A673 (cell line): ENCODE results near the gene PPP2R5C. TPM values are rescaled to one million over a fixed set of nuclear protein-coding genes. Genes with fewer than 3 reads are reported as not detected.

Source experiments
- BruUV-seq: library from RNA; stranded (reverse); fragments of 400-500 nt; replicated peaks from 2 replicates; lab custom pipeline; 2021; lab: Mats Ljungman, UMichigan
- CTCF ChIA-PET: fragments of 300-600 bp; sonication (Branson Sonifier 250); formaldehyde crosslinking; loops from one replicate; lab custom pipeline; 2022; ENCODE audit warnings: antibody characterized with exemption; lab: Charles Lee
- POLR2A ChIA-PET: fragments of 300-600 bp; sonication (Branson Sonifier 250); formaldehyde crosslinking; loops from one replicate; lab custom pipeline; 2022; ENCODE audit warnings: antibody characterized with exemption; ENCODE audit not compliant: low non-redundant PET; lab: Charles Lee
- DNase-seq: peaks from one replicate; pipeline ENCODE4 v3.0.0-alpha.2; 2015; ENCODE audit warnings: low spot score
- H3K27ac ChIP-seq: fragments of 200-600 bp; sonication (generic); 2 replicates; pipeline ENCODE4 v1.5.1; 2016; ENCODE audit warnings: mixed run types, low read depth, mild to moderate bottlenecking, mixed read lengths, antibody characterized with exemption, low read length; ENCODE audit not compliant: poor library complexity, severe bottlenecking
- H3K27me3 ChIP-seq: fragments of 200-600 bp; sonication (generic); replicated peaks from 2 replicates; pipeline ENCODE4 v1.6.1; 2017; ENCODE audit warnings: mixed run types, low read depth, mild to moderate bottlenecking, mixed read lengths, antibody characterized with exemption, low read length; ENCODE audit not compliant: insufficient read depth, poor library complexity
- H3K36me3 ChIP-seq: fragments of 200-600 bp; sonication (generic); 2 replicates; pipeline ENCODE4 v1.6.1; 2016; ENCODE audit warnings: mixed run types, mild to moderate bottlenecking, mixed read lengths, antibody characterized with exemption, low read length; ENCODE audit not compliant: insufficient read depth, poor library complexity, severe bottlenecking
- H3K4me1 ChIP-seq: fragments of 200-600 bp; sonication (generic); 2 replicates; pipeline ENCODE4 v1.6.1; 2017; ENCODE audit warnings: mixed run types, mild to moderate bottlenecking, mixed read lengths, antibody characterized with exemption, low read length; ENCODE audit not compliant: insufficient read depth, poor library complexity, severe bottlenecking
- H3K4me3 ChIP-seq: fragments of 200-600 bp; sonication (generic); 2 replicates; pipeline ENCODE4 v1.5.1; 2016; ENCODE audit warnings: low read depth, mixed run types, mild to moderate bottlenecking, mixed read lengths, low read length; ENCODE audit not compliant: poor library complexity, severe bottlenecking
- H3K9me3 ChIP-seq: fragments of 200-600 bp; sonication (generic); 2 replicates; pipeline ENCODE4 v1.6.1; 2016; ENCODE audit warnings: mixed run types, low read depth, mild to moderate bottlenecking, mixed read lengths, antibody characterized with exemption, low read length; ENCODE audit not compliant: poor library complexity, severe bottlenecking
- EZH2 ChIP-seq: fragments of 200-600 bp; sonication (generic); IDR thresholded peaks from 2 replicates; pipeline ENCODE4 v1.6.1; 2017; ENCODE audit warnings: borderline replicate concordance, low read depth, mild to moderate bottlenecking, mixed read lengths, antibody characterized with exemption, low read length; ENCODE audit not compliant: poor library complexity, severe bottlenecking
- intact Hi-C: fragments of 100-400 bp; cut with micrococcal nuclease; formaldehyde crosslinking; loops from one replicate; pipeline ENCODE4 v1.10.0; 2022; ENCODE audit not compliant: unreplicated experiment
- total RNA-seq: library from RNA; stranded (reverse); gene quantifications from 2 replicates; pipeline ENCODE4 v1.2.3, GENCODE V29; 2021
- TF ChIP-seq, protein P1 (sequence below): fragments of 300-800, 200-600 bp; sonication (generic); conservative IDR thresholded peaks from 2 replicates; pipeline ENCODE4 v1.5.1; 2017; ENCODE audit warnings: low read depth, mild to moderate bottlenecking, antibody characterized with exemption, low read length, moderate library complexity, mixed read lengths

The PPP2R5C gene
- total RNA-seq, 1 experiment from 2014 or later: 113 TPM

DNA sequence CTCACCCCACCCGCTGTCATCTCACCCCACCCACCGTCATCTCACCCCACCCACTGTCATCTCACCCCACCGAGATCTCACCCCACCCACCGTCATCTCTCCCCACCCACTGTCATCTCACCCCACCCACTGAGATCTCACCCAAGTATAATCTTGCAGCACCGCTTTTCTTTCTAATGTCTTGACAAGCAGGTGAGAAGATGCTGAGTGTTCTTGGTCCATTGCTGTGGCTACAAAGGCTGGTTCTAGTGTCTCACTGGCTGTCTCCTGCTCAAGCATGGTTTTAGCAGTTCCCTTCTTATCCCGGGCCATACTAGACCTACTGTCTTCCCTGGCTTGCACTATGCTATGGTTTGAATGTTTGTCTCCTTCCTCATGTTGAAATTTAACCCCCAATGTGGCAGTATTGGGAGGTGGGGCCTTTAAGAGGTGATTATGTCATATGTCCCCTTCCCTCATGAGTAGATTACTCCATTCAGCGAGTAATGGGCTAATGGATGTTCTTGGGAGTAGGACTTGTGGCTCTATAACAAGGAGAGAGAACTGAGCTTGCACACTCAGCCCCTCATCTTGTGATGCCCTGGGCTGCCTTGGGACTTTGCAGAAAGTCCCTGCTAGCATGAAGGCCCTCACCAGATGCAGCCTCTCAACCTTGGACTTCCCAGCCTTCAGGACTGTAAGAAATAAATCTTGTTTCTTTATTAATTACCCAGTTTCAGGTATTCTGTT, 47.7 kb upstream of the PPP2R5C start:
- Histone ChIP-seq H3K4me1 (no peaks in the 10 kb centered on the region), H3K9me3 (no peaks in the 10 kb centered on the region), H3K27ac (no peak overlapping the region), H3K4me3 (no peak overlapping the region), H3K36me3 (no peaks in the 10 kb centered on the region), H3K27me3 (no peaks in the 10 kb centered on the region)
- no peak for DNase-seq
- intact Hi-C loops: no loop called here
- no TSS peak for BruUV-seq
- POLR2A ChIA-PET: no interaction called here
- CTCF ChIA-PET: no interaction called here
- TF ChIP-seq EZH2: no peak
- TF ChIP-seq, protein P1, sequence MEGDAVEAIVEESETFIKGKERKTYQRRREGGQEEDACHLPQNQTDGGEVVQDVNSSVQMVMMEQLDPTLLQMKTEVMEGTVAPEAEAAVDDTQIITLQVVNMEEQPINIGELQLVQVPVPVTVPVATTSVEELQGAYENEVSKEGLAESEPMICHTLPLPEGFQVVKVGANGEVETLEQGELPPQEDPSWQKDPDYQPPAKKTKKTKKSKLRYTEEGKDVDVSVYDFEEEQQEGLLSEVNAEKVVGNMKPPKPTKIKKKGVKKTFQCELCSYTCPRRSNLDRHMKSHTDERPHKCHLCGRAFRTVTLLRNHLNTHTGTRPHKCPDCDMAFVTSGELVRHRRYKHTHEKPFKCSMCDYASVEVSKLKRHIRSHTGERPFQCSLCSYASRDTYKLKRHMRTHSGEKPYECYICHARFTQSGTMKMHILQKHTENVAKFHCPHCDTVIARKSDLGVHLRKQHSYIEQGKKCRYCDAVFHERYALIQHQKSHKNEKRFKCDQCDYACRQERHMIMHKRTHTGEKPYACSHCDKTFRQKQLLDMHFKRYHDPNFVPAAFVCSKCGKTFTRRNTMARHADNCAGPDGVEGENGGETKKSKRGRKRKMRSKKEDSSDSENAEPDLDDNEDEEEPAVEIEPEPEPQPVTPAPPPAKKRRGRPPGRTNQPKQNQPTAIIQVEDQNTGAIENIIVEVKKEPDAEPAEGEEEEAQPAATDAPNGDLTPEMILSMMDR: no peak

DNA sequence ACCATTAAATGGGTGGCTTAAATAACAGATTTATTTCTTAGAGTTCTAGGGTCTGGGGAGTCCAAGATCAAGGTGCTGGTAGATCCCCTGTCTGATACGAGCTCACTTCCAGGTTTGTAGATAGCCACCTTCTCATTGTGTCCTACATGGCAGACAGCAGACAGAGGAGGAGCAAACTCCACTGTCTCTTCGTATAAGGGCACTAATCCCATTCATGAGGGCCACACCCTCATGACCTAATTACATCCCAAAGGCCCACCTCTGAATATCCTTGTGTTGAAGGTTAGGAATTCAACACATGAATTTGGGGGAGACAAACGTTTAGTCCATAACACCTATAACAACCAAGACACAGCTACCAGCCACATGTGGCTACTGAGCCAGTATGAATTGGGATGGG, 47.1 kb upstream of the PPP2R5C start:
- CTCF ChIA-PET: no interaction called here
- POLR2A ChIA-PET: no interaction called here
- DNase-seq: no peak
- TF ChIP-seq, protein P1: no peak
- TF ChIP-seq EZH2: no peak
- no peaks in the 10 kb centered on the region for H3K4me1 ChIP-seq
- intact Hi-C loops: no loop called here
- H3K4me3 ChIP-seq: no peak overlapping the region
- no peaks in the 10 kb centered on the region for H3K27me3 ChIP-seq
- H3K36me3 ChIP-seq: no peaks in the 10 kb centered on the region
- H3K27ac ChIP-seq: no peak overlapping the region
- no peaks in the 10 kb centered on the region for H3K9me3 ChIP-seq
- BruUV-seq: no TSS peak

DNA sequence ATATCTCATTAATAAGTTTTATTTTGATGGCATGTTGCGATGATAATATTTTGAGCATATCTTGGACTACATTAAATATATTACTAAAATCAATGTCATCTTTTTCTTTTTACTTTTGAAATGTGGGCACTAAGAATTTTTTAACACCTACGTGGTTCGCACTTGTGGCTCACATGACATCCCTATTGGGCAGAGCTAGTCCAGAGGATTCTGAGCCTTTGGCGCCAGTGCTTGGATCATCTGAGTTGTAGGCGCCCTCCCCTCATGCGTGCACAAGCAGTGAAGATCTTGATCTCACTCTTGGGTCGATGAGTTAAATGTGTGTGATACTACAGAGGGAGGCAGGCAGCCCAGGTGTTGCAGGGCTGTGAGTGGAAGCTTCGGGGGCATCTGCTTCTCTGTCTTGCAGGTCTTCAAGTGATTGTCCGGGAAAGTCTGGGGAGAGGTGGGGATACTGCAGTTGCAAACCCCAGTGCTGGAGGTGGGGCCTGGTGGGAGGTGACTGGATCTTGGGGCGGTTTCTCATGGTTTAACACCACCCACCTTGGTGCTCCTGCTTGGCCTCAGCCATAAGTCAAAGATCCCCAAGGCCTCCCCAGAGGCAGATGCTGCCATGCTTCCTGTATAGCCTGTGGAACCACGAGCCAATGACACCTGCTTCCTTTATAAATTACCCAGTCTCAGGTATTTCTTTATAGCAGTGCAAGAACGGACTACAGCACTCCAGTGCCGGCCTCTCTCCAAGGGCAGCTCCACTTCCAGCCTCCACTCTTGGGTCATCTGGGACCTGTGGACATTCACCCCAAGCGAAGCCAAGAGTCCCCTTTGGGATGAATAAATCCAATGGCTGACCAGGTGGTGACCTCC, 46.1 kb upstream of the PPP2R5C start:
- BruUV-seq: no TSS peak
- ChIA-PET CTCF (no interaction called here), POLR2A (no interaction called here)
- Histone ChIP-seq H3K9me3 (no peaks in the 10 kb centered on the region), H3K36me3 (no peaks in the 10 kb centered on the region), H3K27ac (no peak overlapping the region), H3K4me1 (no peaks in the 10 kb centered on the region), H3K4me3 (no peak overlapping the region), H3K27me3 (no peaks in the 10 kb centered on the region)
- no peak for DNase-seq
- intact Hi-C loops: no loop called here
- no peak for TF ChIP-seq EZH2
- TF ChIP-seq, protein P1: no peak
